ENCODE data around the gene RARB. TPM values are rescaled to one million over a fixed set of nuclear protein-coding genes. Genes with fewer than 3 reads are reported as not detected.

Gene RARB
- total and polyA plus RNA-seq, 9 of the 15 experiments (the other 6 are each of a cell fraction or from before 2014, with no cell fraction given) = 0.15 to 1.3 (median 0.27) TPM

DNA sequence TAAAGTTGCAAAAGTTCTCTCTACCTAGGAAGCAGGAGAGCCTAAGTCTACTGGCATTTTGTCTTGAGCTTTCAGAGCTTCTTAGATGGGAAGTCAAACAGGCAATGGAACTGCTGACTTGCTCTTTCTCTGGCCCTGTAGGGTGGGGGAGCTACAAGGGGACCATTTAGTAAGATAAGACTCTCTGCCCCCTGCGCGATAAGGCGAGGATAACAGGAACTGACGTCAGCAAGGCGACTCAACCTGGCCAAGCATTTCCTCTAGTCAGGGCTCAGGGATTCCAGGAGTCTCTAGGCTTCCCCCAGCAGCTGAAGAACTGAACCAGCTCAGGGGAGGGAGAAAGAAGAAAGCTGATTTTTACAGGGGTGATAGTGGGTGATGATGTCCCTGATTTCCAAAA, 5.8 kb downstream of the RARB start:
- WGBS (ENCODE audit: insufficient coverage, low coverage, missing lambda C conversion rate) = 0% methylated on average over 5 of the region's 5 CpGs
- DNase-seq (ENCODE audit: extremely low read depth in 1 of 4, low spot score in 3 of 4) (peak in 3 of 4 experiments; percentile 14 to 55 (median 36)), FAIRE-seq (no peak), ATAC-seq (peak; percentile 69)
- ChIA-PET CTCF (ENCODE audit: low intra/inter-chr PET ratio) (no interaction called here), POLR2A (interaction anchor here (0.6 kb wide), 1 partner anchor 17 kb away, joined by 3 read pairs; no protein-coding TSS in a partner anchor)
- in situ Hi-C loops (cut with MboI) (no loop called here), intact Hi-C loops (cut with micrococcal nuclease) (no loop called here)
- no peaks in the 10 kb centered on the region for H3K9me3 ChIP-seq (replicated peaks; ENCODE audit: control insufficient read depth, insufficient read depth, low read depth, low read length)
- no peaks in the 10 kb centered on the region for H3K9me1 ChIP-seq (ENCODE audit: control insufficient read depth, insufficient read depth, low read length)
- no peaks in the 10 kb centered on the region for H4K20me1 ChIP-seq (replicated peaks; ENCODE audit: control insufficient read depth, insufficient read depth, low read length)
- no peaks in the 10 kb centered on the region for H3K79me2 ChIP-seq (ENCODE audit: control insufficient read depth, insufficient read depth, low read length)
- H3K4me1 ChIP-seq (replicated peaks in 1 of 2; ENCODE audit: control insufficient read depth in 2 of 2, insufficient read depth in 2 of 2, low read length in 2 of 2) = no peaks in the 10 kb centered on the region
- H3K4me2 ChIP-seq (ENCODE audit: insufficient read depth, low read length) = no peak overlapping the region
- H3K27ac ChIP-seq (ENCODE audit: extremely low read depth, low read depth, low read length) = no peak overlapping the region
- H3K27me3 ChIP-seq (ENCODE audit: control insufficient read depth in 2 of 2, insufficient read depth in 2 of 2, low read length in 2 of 2) = peaks cover 5% of the 10 kb centered on the region in 2 experiments; a peak in 3 of 5 replicates
- H3K4me3 ChIP-seq = no peak overlapping the region
- no peak overlapping the region for H3K9ac ChIP-seq (ENCODE audit: insufficient read depth in 1 of 2, low read depth in 2 of 2, low read length in 2 of 2)
- H3K36me3 ChIP-seq (ENCODE audit: control insufficient read depth, insufficient read depth, low read length) = no peaks in the 10 kb centered on the region
- no TSS peak for BruUV-seq (replicated peaks)
- H2AFZ ChIP-seq (ENCODE audit: low read depth, low read length) = peak overlapping the region; percentile 41; the same call in 1 of the 2 replicates
- no peak for TF ChIP-seq CBX5 (IDR thresholded peaks at IDR 0.05; ENCODE audit: borderline replicate concordance, low read depth)
- 0 out of 2 replicates have a peak, but pooled peaks have one; percentile 22 for TF ChIP-seq ARID1B (IDR thresholded peaks at IDR 0.05)
- 0 out of 2 replicates have a peak, but pooled peaks have one; percentile 14 for TF ChIP-seq EP300 (IDR thresholded peaks at IDR 0.05; ENCODE audit: low read length)
- TF ChIP-seq RBBP5 (IDR thresholded peaks at IDR 0.05; ENCODE audit: borderline replicate concordance, insufficient read depth, low read length, poor library complexity, severe bottlenecking) = no peak
- peak; percentile 37 for TF ChIP-seq PHF20 (IDR thresholded peaks at IDR 0.05; ENCODE audit: partially characterized antibody)
- peak; percentile 77 for TF ChIP-seq C11orf30 (IDR thresholded peaks at IDR 0.05; ENCODE audit: low read depth)
- TF ChIP-seq ZFP30 (CRISPR knock-in tag; IDR thresholded peaks at IDR 0.05; ENCODE audit: borderline replicate concordance) = no peak
- peak; percentile 93 for TF ChIP-seq CREM (IDR thresholded peaks at IDR 0.05; ENCODE audit: low read depth)
- TF ChIP-seq ZNF316 (IDR thresholded peaks at IDR 0.05) = peak; percentile 65
- 0 out of 2 replicates have a peak, but pooled peaks have one; percentile 30 for TF ChIP-seq ETV1 (tag; conservative IDR thresholded peaks at IDR 0.05; ENCODE audit: low read depth)
- peak; percentile 89 for TF ChIP-seq GABPA (tag; conservative IDR thresholded peaks at IDR 0.05; ENCODE audit: low read depth)
- no peak for TF ChIP-seq ATF1 (CRISPR knock-in tag; IDR thresholded peaks at IDR 0.05)
- peak; percentile 80 for TF ChIP-seq ATF1 (tag; IDR thresholded peaks at IDR 0.05)
- 0 out of 2 replicates have a peak, but pooled peaks have one; percentile 31 for TF ChIP-seq MAFK (IDR thresholded peaks at IDR 0.05; ENCODE audit: low read length)
- peak; percentile 60; the same call in 1 of the 2 replicates for TF ChIP-seq MAFG (tag; conservative IDR thresholded peaks at IDR 0.05)
- peak; percentile 50; the same call in 1 of the 2 replicates for TF ChIP-seq EHMT2 (IDR thresholded peaks at IDR 0.05)
- TF ChIP-seq CREB1 (IDR thresholded peaks at IDR 0.05) = peak; percentile 55; the same call in 1 of the 2 replicates
- no peak for TF ChIP-seq CREB1 (CRISPR knock-in tag; IDR thresholded peaks at IDR 0.05)
- peak; percentile 72; the same call in 1 of the 2 replicates for TF ChIP-seq DIDO1 (tag; IDR thresholded peaks at IDR 0.05; ENCODE audit: low read depth)
- TF ChIP-seq CEBPB (tag; IDR thresholded peaks at IDR 0.05) = no peak
- TF ChIP-seq, protein P1, sequence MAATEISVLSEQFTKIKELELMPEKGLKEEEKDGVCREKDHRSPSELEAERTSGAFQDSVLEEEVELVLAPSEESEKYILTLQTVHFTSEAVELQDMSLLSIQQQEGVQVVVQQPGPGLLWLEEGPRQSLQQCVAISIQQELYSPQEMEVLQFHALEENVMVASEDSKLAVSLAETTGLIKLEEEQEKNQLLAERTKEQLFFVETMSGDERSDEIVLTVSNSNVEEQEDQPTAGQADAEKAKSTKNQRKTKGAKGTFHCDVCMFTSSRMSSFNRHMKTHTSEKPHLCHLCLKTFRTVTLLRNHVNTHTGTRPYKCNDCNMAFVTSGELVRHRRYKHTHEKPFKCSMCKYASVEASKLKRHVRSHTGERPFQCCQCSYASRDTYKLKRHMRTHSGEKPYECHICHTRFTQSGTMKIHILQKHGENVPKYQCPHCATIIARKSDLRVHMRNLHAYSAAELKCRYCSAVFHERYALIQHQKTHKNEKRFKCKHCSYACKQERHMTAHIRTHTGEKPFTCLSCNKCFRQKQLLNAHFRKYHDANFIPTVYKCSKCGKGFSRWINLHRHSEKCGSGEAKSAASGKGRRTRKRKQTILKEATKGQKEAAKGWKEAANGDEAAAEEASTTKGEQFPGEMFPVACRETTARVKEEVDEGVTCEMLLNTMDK (IDR thresholded peaks at IDR 0.05; ENCODE audit: borderline replicate concordance, insufficient read depth, low read depth, low read length, poor library complexity, severe bottlenecking) = no peak
- TF ChIP-seq MAFF (IDR thresholded peaks at IDR 0.05; ENCODE audit: low read length) = peak; percentile 28; the same call in 1 of the 2 replicates
- TF ChIP-seq TEAD4 (IDR thresholded peaks at IDR 0.05; ENCODE audit: low read length) = peak; percentile 29; the same call in 1 of the 2 replicates
- TF ChIP-seq TEAD4 (CRISPR knock-in tag; IDR thresholded peaks at IDR 0.05; ENCODE audit: borderline replicate concordance) = no peak
- no peak for TF ChIP-seq ADNP (tag; IDR thresholded peaks at IDR 0.05)
- TF ChIP-seq ATF7 (IDR thresholded peaks at IDR 0.05) = 0 out of 2 replicates have a peak, but pooled peaks have one; percentile 23

All from K562 (cell line).